Thoracic aorta (tissue), 2 donors: ENCODE data around the gene CREBRF. TPM values are rescaled to one million over a fixed set of nuclear protein-coding genes. Genes with fewer than 3 reads are reported as not detected.
"Not testable (repeated sequence)": the region's sequence is repeated elsewhere in the genome, so short reads cannot be mapped to it uniquely, and the experiment has no call there.

Source experiments
- ATAC-seq: fragments of 150-250 bp; one replicate; pipeline ENCODE4 v1.8.0; 2017; ENCODE audit warnings: low read depth; ENCODE audit not compliant: insufficient number of reproducible peaks, low FRiP score
- DNase-seq: peaks from one replicate; pipeline ENCODE4 v3.0.0-alpha.2; 2020; ENCODE audit warnings: low spot score
- H3K27ac ChIP-seq, 2 donors: fragments of 200-600 bp; sonication (generic); 1 replicate in 1 of 2; 2 replicates in 1 of 2; pipeline ENCODE4 v1.5.1; 2016; ENCODE audit warnings: mild to moderate bottlenecking in 2 of 2, moderate library complexity in 2 of 2
- H3K27me3 ChIP-seq: fragments of 200-600 bp; sonication (generic); replicated peaks from 2 replicates; pipeline ENCODE4 v1.6.0; 2016; ENCODE audit warnings: mild to moderate bottlenecking; ENCODE audit not compliant: insufficient read depth
- H3K36me3 ChIP-seq: fragments of 200-600 bp; sonication (generic); one replicate; pipeline ENCODE4 v1.5.1; 2016
- H3K4me1 ChIP-seq, 2 donors: fragments of 200-600 bp; sonication (generic); 1 replicate in 1 of 2; 2 replicates in 1 of 2; pipeline versions ENCODE4 v1.5.1 to v1.6.0; 2016; ENCODE audit warnings: low read depth in 2 of 2, mild to moderate bottlenecking in 1 of 2; ENCODE audit not compliant: control insufficient read depth in 1 of 2
- H3K4me3 ChIP-seq: fragments of 200-600 bp; sonication (generic); 2 replicates; pipeline ENCODE4 v1.5.1; 2016; ENCODE audit warnings: mild to moderate bottlenecking
- H3K9me3 ChIP-seq: fragments of 200-600 bp; sonication (generic); 2 replicates; pipeline ENCODE4 v1.5.1; 2016
- CTCF ChIP-seq: fragments of 200-600 bp; sonication (generic); IDR thresholded peaks from one replicate; pipeline ENCODE4 v1.5.1; 2019; ENCODE audit warnings: antibody characterized with exemption
- total RNA-seq, 2 donors: library from RNA; depleted of rRNA; stranded (reverse); fragments of >200 nt; gene quantifications; one replicate each; pipeline versions ENCODE4 v1.1.0 to v1.2.3, GENCODE V29; 2016

CREBRF gene
- total RNA-seq, 2 donors from 2014 or later: 39.3 to 43.5 TPM

DNA sequence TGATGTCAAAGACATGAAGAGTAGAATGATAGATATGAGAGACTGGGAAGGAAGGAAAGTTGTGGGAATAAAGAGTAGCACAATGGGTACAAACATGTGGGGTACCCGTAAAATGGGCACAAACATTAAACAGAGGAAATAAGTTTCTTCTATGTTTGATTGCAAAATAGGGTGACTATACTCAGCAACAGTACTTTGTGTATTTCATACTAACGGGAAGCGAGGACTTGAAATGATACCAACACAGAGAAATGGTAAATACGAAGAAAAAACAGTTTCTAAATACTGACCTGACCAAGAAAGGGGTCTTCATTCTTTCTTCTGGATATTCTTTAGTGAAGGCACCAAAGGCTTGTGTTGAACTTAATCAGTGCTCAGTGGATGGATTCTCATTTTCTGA lies 41.5 kb upstream of the CREBRF start:
- no peak for TF ChIP-seq CTCF
- DNase-seq: no peak
- no peak overlapping the region for H3K4me3 ChIP-seq
- no peaks in the 10 kb centered on the region for H3K36me3 ChIP-seq
- no peak for ATAC-seq
- H3K27me3 ChIP-seq: no peaks in the 10 kb centered on the region
- no peaks in the 10 kb centered on the region for H3K9me3 ChIP-seq
- H3K27ac ChIP-seq: peak overlapping the region; percentile 81 to 84
- H3K4me1 ChIP-seq: peaks cover 24 to 38% of the 10 kb centered on the region in 2 donors

DNA sequence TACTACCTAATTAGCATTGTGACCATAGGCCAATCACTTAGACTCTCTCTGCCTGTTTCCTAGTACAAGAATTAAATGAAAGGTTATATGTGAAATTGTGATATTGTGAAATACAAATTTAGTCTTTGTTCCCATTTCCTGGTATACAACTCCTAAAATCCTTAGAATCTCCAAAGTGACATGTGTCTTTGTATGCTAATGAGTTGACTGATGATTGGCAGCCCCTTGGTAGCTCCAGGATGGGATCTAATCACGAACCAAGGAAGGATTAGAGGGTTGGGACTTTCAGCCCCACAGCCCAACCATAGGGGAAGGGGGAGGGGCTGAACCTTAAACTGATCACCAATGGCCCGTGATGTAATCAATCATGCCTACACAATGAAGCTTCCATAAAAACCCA lies 41.0 kb upstream of the CREBRF start:
- Histone ChIP-seq H3K4me1 (peaks cover 24 to 34% of the 10 kb centered on the region in 2 donors), H3K27ac (peak overlapping the region; percentile 81 to 84)
- ATAC-seq: no peak

GRCh38 chr5:173015598-173016455 lies 40.3 kb upstream of the CREBRF start:
- ATAC-seq (no peak), DNase-seq (no peak)
- peak overlapping the region; percentile 81 to 84 for H3K27ac ChIP-seq
- H3K9me3 ChIP-seq: no peaks in the 10 kb centered on the region
- no peaks in the 10 kb centered on the region for H3K36me3 ChIP-seq
- no peak for TF ChIP-seq CTCF
- H3K4me3 ChIP-seq: peak overlapping the region; percentile 45
- peaks cover 24 to 32% of the 10 kb centered on the region in 2 donors for H3K4me1 ChIP-seq
- no peaks in the 10 kb centered on the region for H3K27me3 ChIP-seq

More for the DNA sequence above, 41.0 kb upstream of the CREBRF start:
- no peaks in the 10 kb centered on the region for H3K27me3 ChIP-seq
- no peak for DNase-seq
- H3K9me3 ChIP-seq: no peaks in the 10 kb centered on the region
- TF ChIP-seq CTCF: no peak
- H3K36me3 ChIP-seq: no peaks in the 10 kb centered on the region
- no peak overlapping the region for H3K4me3 ChIP-seq

- Histone ChIP-seq H3K4me3 (peak overlapping the region; percentile 45), H3K27me3 (no peaks in the 10 kb centered on the region), H3K9me3 (no peaks in the 10 kb centered on the region), H3K4me1 (peaks cover 27 to 34% of the 10 kb centered on the region in 2 donors), H3K36me3 (no peaks in the 10 kb centered on the region), H3K27ac (peak overlapping the region; percentile 81 to 84)
- DNase-seq: no peak
- no peak for TF ChIP-seq CTCF
- ATAC-seq: peak; percentile 85
Measured at GRCh38 chr5:173016598-173017046, 39.5 kb upstream of the CREBRF start.

DNA sequence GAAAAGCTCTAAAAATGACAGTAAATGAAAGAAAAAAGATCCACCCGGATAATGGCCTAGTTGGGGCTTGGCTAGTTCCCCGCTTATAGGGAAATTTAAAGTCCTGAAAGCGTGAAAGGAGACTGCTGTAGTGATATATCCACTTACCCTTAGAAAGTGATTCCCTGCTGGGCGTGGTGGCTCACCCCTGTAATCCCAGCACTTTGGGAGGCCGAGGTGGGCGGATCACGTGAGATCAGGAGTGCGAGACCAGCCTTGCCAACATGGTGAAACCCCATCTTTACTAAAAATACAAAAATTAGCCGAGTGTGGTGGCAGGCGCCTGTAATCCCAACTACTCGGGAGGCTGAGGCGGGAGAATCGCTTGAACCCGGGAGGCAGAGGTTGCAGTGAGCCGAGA lies 39.1 kb upstream of the CREBRF start:
- H3K27me3 ChIP-seq, H3K9me3 ChIP-seq, DNase-seq, H3K36me3 ChIP-seq, H3K4me3 ChIP-seq, ATAC-seq: not testable (repeated sequence)
- peaks cover 27 to 37% of the 10 kb centered on the region in 2 donors for H3K4me1 ChIP-seq
- peak overlapping the region; percentile 81 to 84 for H3K27ac ChIP-seq
